Endodermal cell (in vitro differentiated cells): ENCODE results near the gene APEX1. TPM values are rescaled to one million over a fixed set of nuclear protein-coding genes. Genes with fewer than 3 reads are reported as not detected.

Experiments
- DNase-seq: peaks from one replicate; pipeline ENCODE4 v3.0.0-alpha.2; 2017
- H3K27ac ChIP-seq: 2 replicates; pipeline ENCODE4 v1.5.1; 2013; ENCODE audit warnings: mild to moderate bottlenecking, low read depth, low read length, moderate library complexity
- H3K27me3 ChIP-seq: 2 replicates; pipeline ENCODE4 v1.6.1; 2013; ENCODE audit warnings: mild to moderate bottlenecking, low read length, moderate library complexity; ENCODE audit not compliant: insufficient read depth, control insufficient read depth, poor library complexity, severe bottlenecking
- H3K36me3 ChIP-seq: 2 replicates; pipeline ENCODE4 v1.7.0; 2013; ENCODE audit warnings: mild to moderate bottlenecking, low read length, moderate library complexity; ENCODE audit not compliant: control insufficient read depth, insufficient read depth
- H3K4me1 ChIP-seq: one replicate; pipeline ENCODE4 v1.7.0; 2013; ENCODE audit warnings: low read length; ENCODE audit not compliant: control insufficient read depth, insufficient read depth
- H3K4me3 ChIP-seq: 2 replicates; pipeline ENCODE4 v1.5.1; 2013; ENCODE audit warnings: mild to moderate bottlenecking, low read length, moderate library complexity
- H3K9ac ChIP-seq: 2 replicates; pipeline ENCODE4 v1.6.1; 2013; ENCODE audit warnings: mild to moderate bottlenecking, low read length, moderate library complexity; ENCODE audit not compliant: poor library complexity, severe bottlenecking; ENCODE audit errors: extremely low read depth
- H3K9me3 ChIP-seq: 2 replicates; pipeline ENCODE4 v1.6.1; 2013; ENCODE audit warnings: mild to moderate bottlenecking, low read length, moderate library complexity; ENCODE audit not compliant: control insufficient read depth
- H3K27ac Mint-ChIP-seq: 2 replicates; pipeline ENCODE4 v1.8.0; 2020; ENCODE audit warnings: mixed read lengths
- H3K27me3 Mint-ChIP-seq: 2 replicates; pipeline ENCODE4 v1.8.0; 2021; ENCODE audit warnings: mild to moderate bottlenecking, mixed read lengths; ENCODE audit not compliant: insufficient read depth
- H3K36me3 Mint-ChIP-seq: 2 replicates; pipeline ENCODE4 v1.8.0; 2020; ENCODE audit warnings: low read depth, mixed read lengths
- H3K4me1 Mint-ChIP-seq: 2 replicates; pipeline ENCODE4 v1.8.0; 2020; ENCODE audit warnings: mixed read lengths
- H3K4me3 Mint-ChIP-seq: 2 replicates; pipeline ENCODE4 v1.8.0; 2020; ENCODE audit warnings: mild to moderate bottlenecking, moderate library complexity, mixed read lengths
- H3K9me3 Mint-ChIP-seq: 2 replicates; pipeline ENCODE4 v1.8.0; 2020; ENCODE audit warnings: mild to moderate bottlenecking, mixed read lengths
- WGBS, 2 experiments: methylation state at CpG; one replicate each; pipeline versions ENCODE4 v1.1.5 to v1.1.7; 2013; ENCODE audit warnings: missing lambda C conversion rate in 2 of 2, mixed read lengths in 1 of 2; ENCODE audit not compliant: insufficient coverage in 1 of 2, insufficient read length in 1 of 2; 5-methylcytosine and 5-hydroxymethylcytosine counted together
- total RNA-seq, 2 donors: library from RNA; stranded (reverse); fragmentation: NEBNext Ultra II Directional in 1 of 2; extraction: Animal tissue kit (Norgen Biotek cat#: 25700) in 1 of 2; gene quantifications; 2 replicates in 1 of 2; 3 replicates in 1 of 2; pipeline ENCODE4 v1.2.1, GENCODE V29; 2021
- TF ChIP-seq, protein P1 (sequence below): fragments of 200-600 bp; sonication (generic); conservative IDR thresholded peaks from 2 replicates; pipeline ENCODE4 v1.5.0; 2021; ENCODE audit warnings: antibody characterized with exemption, mild to moderate bottlenecking

APEX1 gene
- total RNA-seq, 2 donors from 2014 or later = 228 to 249 TPM

GRCh38 chr14:20494935-20495766 is 40.1 kb downstream of the APEX1 start:
- Mint-ChIP-seq H3K27ac (no peak overlapping the region), H3K27me3 (no peaks in the 10 kb centered on the region), H3K36me3 (no peaks in the 10 kb centered on the region), H3K4me3 (no peak overlapping the region), H3K4me1 (peaks cover 16% of the 10 kb centered on the region), H3K9me3 (peaks cover 24% of the 10 kb centered on the region)
- H3K9me3 ChIP-seq = peaks cover 12% of the 10 kb centered on the region
- no peak overlapping the region for H3K9ac ChIP-seq
- WGBS, 2 experiments = 87 to 91% methylated on average over 7 to 8 of the region's 8 CpGs
- TF ChIP-seq, protein P1, sequence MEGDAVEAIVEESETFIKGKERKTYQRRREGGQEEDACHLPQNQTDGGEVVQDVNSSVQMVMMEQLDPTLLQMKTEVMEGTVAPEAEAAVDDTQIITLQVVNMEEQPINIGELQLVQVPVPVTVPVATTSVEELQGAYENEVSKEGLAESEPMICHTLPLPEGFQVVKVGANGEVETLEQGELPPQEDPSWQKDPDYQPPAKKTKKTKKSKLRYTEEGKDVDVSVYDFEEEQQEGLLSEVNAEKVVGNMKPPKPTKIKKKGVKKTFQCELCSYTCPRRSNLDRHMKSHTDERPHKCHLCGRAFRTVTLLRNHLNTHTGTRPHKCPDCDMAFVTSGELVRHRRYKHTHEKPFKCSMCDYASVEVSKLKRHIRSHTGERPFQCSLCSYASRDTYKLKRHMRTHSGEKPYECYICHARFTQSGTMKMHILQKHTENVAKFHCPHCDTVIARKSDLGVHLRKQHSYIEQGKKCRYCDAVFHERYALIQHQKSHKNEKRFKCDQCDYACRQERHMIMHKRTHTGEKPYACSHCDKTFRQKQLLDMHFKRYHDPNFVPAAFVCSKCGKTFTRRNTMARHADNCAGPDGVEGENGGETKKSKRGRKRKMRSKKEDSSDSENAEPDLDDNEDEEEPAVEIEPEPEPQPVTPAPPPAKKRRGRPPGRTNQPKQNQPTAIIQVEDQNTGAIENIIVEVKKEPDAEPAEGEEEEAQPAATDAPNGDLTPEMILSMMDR = no peak
- no peaks in the 10 kb centered on the region for H3K4me1 ChIP-seq
- DNase-seq = no peak
- H3K27ac ChIP-seq = no peak overlapping the region
- no peaks in the 10 kb centered on the region for H3K36me3 ChIP-seq
- peak overlapping the region; percentile 40 for H3K4me3 ChIP-seq
- no peaks in the 10 kb centered on the region for H3K27me3 ChIP-seq

DNA sequence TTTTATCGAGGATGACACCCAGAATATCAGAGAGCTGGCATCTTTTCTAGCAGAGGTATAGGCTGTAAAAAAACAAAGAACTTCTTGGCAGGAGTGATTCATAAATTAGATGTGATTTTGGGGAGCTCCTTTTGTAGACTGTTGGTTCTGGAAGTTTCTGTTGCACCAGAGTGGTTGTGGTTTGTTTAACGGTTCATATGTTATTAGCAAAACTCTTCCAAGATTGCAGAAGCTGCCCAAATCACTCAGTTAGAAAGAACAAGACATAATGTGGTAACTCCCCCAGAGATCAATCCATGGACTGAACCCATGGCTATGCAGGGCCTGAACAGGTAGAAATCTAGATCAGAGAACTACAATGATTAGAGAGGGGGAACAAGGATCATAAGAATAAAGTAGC is 43.6 kb downstream of the APEX1 start:
- Mint-ChIP-seq H3K4me3 (no peak overlapping the region), H3K36me3 (no peaks in the 10 kb centered on the region), H3K27ac (no peak overlapping the region), H3K27me3 (no peaks in the 10 kb centered on the region), H3K4me1 (peaks cover 10% of the 10 kb centered on the region), H3K9me3 (peaks cover 24% of the 10 kb centered on the region)
- no peak overlapping the region for H3K27ac ChIP-seq
- TF ChIP-seq, protein P1 = no peak
- 75 to 94% methylated on average over 1 to 2 of the region's 2 CpGs for WGBS, 2 experiments
- H3K27me3 ChIP-seq = no peaks in the 10 kb centered on the region
- no peak overlapping the region for H3K9ac ChIP-seq
- DNase-seq = no peak
- no peaks in the 10 kb centered on the region for H3K4me1 ChIP-seq
- peaks cover 12% of the 10 kb centered on the region for H3K9me3 ChIP-seq
- no peaks in the 10 kb centered on the region for H3K36me3 ChIP-seq
- no peak overlapping the region for H3K4me3 ChIP-seq

- Histone ChIP-seq H3K27me3 (no peaks in the 10 kb centered on the region), H3K9ac (no peak overlapping the region), H3K9me3 (peaks cover 12% of the 10 kb centered on the region), H3K4me1 (no peaks in the 10 kb centered on the region), H3K36me3 (no peaks in the 10 kb centered on the region), H3K27ac (no peak overlapping the region), H3K4me3 (no peak overlapping the region)
- H3K27ac Mint-ChIP-seq = no peak overlapping the region
- H3K27me3 Mint-ChIP-seq = no peaks in the 10 kb centered on the region
- 79 to 80% methylated on average over 3 to 4 of the region's 4 CpGs for WGBS, 2 experiments
- no peak overlapping the region for H3K4me3 Mint-ChIP-seq
- DNase-seq = no peak
- H3K4me1 Mint-ChIP-seq = peaks cover 10% of the 10 kb centered on the region
- peaks cover 25% of the 10 kb centered on the region for H3K9me3 Mint-ChIP-seq
- no peaks in the 10 kb centered on the region for H3K36me3 Mint-ChIP-seq
- TF ChIP-seq, protein P1 = no peak
Observed at GRCh38 chr14:20499108-20499507, 44.1 kb downstream of the APEX1 start.
